ENCODE data around the gene KIFAP3.

DNA sequence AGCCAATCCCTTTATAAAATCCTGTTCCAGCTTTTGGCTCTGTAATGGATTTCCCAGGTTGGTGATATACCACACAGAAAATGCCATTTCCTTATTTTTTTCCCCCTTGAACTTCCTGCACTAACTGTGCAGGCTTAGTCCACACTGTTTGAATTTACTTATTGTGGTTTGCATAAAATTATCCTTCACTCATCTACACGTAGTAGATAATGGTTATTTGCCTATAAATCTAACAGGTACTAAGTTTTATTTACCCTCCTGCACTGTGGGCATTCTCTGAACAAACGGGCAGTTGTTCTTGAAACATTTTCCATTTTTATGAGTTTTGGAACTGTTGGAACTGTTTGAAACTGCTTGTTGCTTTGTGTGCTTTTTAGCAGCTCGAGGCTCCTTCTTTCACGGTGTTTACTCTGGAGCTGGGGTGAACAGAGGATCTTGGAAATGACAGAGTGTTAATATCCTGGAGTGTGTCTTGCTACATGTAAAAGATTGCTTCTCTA is 23.0 kb upstream of the KIFAP3 start:
- TF ChIP-seq NR1H2 (CRISPR knock-in tag; IDR thresholded peaks at IDR 0.05) (no peak), MXD4 (CRISPR knock-in tag; IDR thresholded peaks at IDR 0.05; ENCODE audit: borderline replicate concordance) (no peak), CREB1 (CRISPR knock-in tag; IDR thresholded peaks at IDR 0.05) (no peak), ETV6 (CRISPR knock-in tag; IDR thresholded peaks at IDR 0.05) (no peak), ZNF263 (CRISPR knock-in tag; IDR thresholded peaks at IDR 0.05; ENCODE audit: low read depth) (no peak)
- TF ChIP-seq, protein P1, sequence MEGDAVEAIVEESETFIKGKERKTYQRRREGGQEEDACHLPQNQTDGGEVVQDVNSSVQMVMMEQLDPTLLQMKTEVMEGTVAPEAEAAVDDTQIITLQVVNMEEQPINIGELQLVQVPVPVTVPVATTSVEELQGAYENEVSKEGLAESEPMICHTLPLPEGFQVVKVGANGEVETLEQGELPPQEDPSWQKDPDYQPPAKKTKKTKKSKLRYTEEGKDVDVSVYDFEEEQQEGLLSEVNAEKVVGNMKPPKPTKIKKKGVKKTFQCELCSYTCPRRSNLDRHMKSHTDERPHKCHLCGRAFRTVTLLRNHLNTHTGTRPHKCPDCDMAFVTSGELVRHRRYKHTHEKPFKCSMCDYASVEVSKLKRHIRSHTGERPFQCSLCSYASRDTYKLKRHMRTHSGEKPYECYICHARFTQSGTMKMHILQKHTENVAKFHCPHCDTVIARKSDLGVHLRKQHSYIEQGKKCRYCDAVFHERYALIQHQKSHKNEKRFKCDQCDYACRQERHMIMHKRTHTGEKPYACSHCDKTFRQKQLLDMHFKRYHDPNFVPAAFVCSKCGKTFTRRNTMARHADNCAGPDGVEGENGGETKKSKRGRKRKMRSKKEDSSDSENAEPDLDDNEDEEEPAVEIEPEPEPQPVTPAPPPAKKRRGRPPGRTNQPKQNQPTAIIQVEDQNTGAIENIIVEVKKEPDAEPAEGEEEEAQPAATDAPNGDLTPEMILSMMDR (IDR thresholded peaks at IDR 0.05): no peak
- TF ChIP-seq, protein P2, sequence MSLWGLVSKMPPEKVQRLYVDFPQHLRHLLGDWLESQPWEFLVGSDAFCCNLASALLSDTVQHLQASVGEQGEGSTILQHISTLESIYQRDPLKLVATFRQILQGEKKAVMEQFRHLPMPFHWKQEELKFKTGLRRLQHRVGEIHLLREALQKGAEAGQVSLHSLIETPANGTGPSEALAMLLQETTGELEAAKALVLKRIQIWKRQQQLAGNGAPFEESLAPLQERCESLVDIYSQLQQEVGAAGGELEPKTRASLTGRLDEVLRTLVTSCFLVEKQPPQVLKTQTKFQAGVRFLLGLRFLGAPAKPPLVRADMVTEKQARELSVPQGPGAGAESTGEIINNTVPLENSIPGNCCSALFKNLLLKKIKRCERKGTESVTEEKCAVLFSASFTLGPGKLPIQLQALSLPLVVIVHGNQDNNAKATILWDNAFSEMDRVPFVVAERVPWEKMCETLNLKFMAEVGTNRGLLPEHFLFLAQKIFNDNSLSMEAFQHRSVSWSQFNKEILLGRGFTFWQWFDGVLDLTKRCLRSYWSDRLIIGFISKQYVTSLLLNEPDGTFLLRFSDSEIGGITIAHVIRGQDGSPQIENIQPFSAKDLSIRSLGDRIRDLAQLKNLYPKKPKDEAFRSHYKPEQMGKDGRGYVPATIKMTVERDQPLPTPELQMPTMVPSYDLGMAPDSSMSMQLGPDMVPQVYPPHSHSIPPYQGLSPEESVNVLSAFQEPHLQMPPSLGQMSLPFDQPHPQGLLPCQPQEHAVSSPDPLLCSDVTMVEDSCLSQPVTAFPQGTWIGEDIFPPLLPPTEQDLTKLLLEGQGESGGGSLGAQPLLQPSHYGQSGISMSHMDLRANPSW (CRISPR knock-in tag; conservative IDR thresholded peaks at IDR 0.05; ENCODE audit: low read depth): no peak
- TF ChIP-seq, protein P3, sequence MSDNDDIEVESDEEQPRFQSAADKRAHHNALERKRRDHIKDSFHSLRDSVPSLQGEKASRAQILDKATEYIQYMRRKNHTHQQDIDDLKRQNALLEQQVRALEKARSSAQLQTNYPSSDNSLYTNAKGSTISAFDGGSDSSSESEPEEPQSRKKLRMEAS (CRISPR knock-in tag; IDR thresholded peaks at IDR 0.05): no peak
- TF ChIP-seq, protein P4, sequence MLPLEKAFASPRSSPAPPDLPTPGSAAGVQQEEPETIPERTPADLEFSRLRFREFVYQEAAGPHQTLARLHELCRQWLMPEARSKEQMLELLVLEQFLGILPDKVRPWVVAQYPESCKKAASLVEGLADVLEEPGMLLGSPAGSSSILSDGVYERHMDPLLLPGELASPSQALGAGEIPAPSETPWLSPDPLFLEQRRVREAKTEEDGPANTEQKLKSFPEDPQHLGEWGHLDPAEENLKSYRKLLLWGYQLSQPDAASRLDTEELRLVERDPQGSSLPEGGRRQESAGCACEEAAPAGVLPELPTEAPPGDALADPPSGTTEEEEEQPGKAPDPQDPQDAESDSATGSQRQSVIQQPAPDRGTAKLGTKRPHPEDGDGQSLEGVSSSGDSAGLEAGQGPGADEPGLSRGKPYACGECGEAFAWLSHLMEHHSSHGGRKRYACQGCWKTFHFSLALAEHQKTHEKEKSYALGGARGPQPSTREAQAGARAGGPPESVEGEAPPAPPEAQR (CRISPR knock-in tag; IDR thresholded peaks at IDR 0.05): no peak
- TF ChIP-seq, protein P5, sequence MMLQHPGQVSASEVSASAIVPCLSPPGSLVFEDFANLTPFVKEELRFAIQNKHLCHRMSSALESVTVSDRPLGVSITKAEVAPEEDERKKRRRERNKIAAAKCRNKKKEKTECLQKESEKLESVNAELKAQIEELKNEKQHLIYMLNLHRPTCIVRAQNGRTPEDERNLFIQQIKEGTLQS (CRISPR knock-in tag; conservative IDR thresholded peaks at IDR 0.05): no peak

Measured in WTC11 (cell line).